ENCODE measurements around the gene IGFBPL1.
A peak's percentile ranks its signal among the peaks of the same experiment; 100 is the strongest.

Gene IGFBPL1

GRCh38 chr9:38432922-38433510 lies 8.8 kb upstream of the IGFBPL1 start:
- no peak for DNase-seq (ENCODE audit: low read depth, low spot score)

GRCh38 chr9:38431116-38431515 lies 6.9 kb upstream of the IGFBPL1 start:
- no peak for DNase-seq (ENCODE audit: low read depth, low spot score)

- DNase-seq (ENCODE audit: low read depth, low spot score), result no peak
Measured at GRCh38 chr9:38428062-38428461, 3.8 kb upstream of the IGFBPL1 start.

- DNase-seq (ENCODE audit: low read depth, low spot score), result no peak
Measured at GRCh38 chr9:38424918-38425317, 664 bp upstream of the IGFBPL1 start.

- DNase-seq (ENCODE audit: low read depth, low spot score), result no peak
Measured at GRCh38 chr9:38423273-38423972, 831 bp downstream of the IGFBPL1 start.

GRCh38 chr9:38422555-38423260 lies 1.5 kb downstream of the IGFBPL1 start:
- DNase-seq (ENCODE audit: low read depth, low spot score), result peak; percentile 26

- peak; percentile 88 for DNase-seq (ENCODE audit: low read depth, low spot score)
Measured at GRCh38 chr9:38421498-38422211, 2.6 kb downstream of the IGFBPL1 start.

- no peak for DNase-seq (ENCODE audit: low read depth, low spot score)
Measured at GRCh38 chr9:38419181-38419580, 5.1 kb downstream of the IGFBPL1 start.

GRCh38 chr9:38418366-38418765 lies 5.9 kb downstream of the IGFBPL1 start:
- DNase-seq (ENCODE audit: low read depth, low spot score), result no peak

- DNase-seq (ENCODE audit: low read depth, low spot score), result peak; percentile 73
Measured at GRCh38 chr9:38417003-38417945, 7.0 kb downstream of the IGFBPL1 start.

GRCh38 chr9:38416461-38416860 lies 7.8 kb downstream of the IGFBPL1 start:
- DNase-seq (ENCODE audit: low read depth, low spot score), result no peak

- peak; percentile 57 for DNase-seq (ENCODE audit: low read depth, low spot score)
Measured at GRCh38 chr9:38415856-38416255, 8.4 kb downstream of the IGFBPL1 start.

- DNase-seq (ENCODE audit: low read depth, low spot score), result no peak
Measured at GRCh38 chr9:38414040-38414723, 10.1 kb downstream of the IGFBPL1 start.

- DNase-seq (ENCODE audit: low read depth, low spot score), result no peak
Measured at GRCh38 chr9:38413283-38413682, 11.0 kb downstream of the IGFBPL1 start.

- DNase-seq (ENCODE audit: low read depth, low spot score), result no peak
Measured at GRCh38 chr9:38412751-38413150, 11.5 kb downstream of the IGFBPL1 start.

GRCh38 chr9:38408719-38409118 lies 15.5 kb downstream of the IGFBPL1 start:
- no peak for DNase-seq (ENCODE audit: low read depth, low spot score)

GRCh38 chr9:38406476-38407186 lies 17.6 kb downstream of the IGFBPL1 start:
- no peak for DNase-seq (ENCODE audit: low read depth, low spot score)

- DNase-seq (ENCODE audit: low read depth, low spot score), result no peak
Measured at GRCh38 chr9:38405785-38406184, 18.5 kb downstream of the IGFBPL1 start.

- no peak for DNase-seq (ENCODE audit: low read depth, low spot score)
Measured at GRCh38 chr9:38404314-38404713, 19.9 kb downstream of the IGFBPL1 start.

GRCh38 chr9:38401994-38402393 lies 22.3 kb downstream of the IGFBPL1 start:
- DNase-seq (ENCODE audit: low read depth, low spot score), result no peak

Measured in ELF-1 (cell line).